Duodenal mucosa (tissue), 2 donors: ENCODE data around the gene LRRC2.
"Not testable (repeated sequence)": the region's sequence is repeated elsewhere in the genome, so short reads cannot be mapped to it uniquely, and the experiment has no call there.

Experiments
- H3K27ac ChIP-seq: one replicate; pipeline ENCODE4 v1.7.0; 2013; ENCODE audit warnings: low read depth, low read length
- H3K27me3 ChIP-seq, 2 donors: one replicate each; pipeline ENCODE4 v1.7.0; 2013; ENCODE audit warnings: low read length in 2 of 2, control low read depth in 1 of 2; ENCODE audit not compliant: insufficient read depth in 2 of 2, control insufficient read depth in 1 of 2
- H3K36me3 ChIP-seq, 2 donors: one replicate each; pipeline ENCODE4 v1.7.0; 2013; ENCODE audit warnings: low read length in 2 of 2, control low read depth in 1 of 2; ENCODE audit not compliant: insufficient read depth in 2 of 2, control insufficient read depth in 1 of 2
- H3K4me1 ChIP-seq, 2 donors: one replicate each; pipeline ENCODE4 v1.7.0; 2013; ENCODE audit warnings: low read length in 2 of 2, control low read depth in 1 of 2; ENCODE audit not compliant: insufficient read depth in 2 of 2, control insufficient read depth in 1 of 2
- H3K4me3 ChIP-seq, 2 donors: one replicate each; pipeline ENCODE4 v1.7.0; 2013; ENCODE audit warnings: low read length in 2 of 2, low read depth in 1 of 2
- H3K9ac ChIP-seq, 2 donors: one replicate each; pipeline ENCODE4 v1.7.0; 2013; ENCODE audit warnings: low read length in 2 of 2, low read depth in 1 of 2
- H3K9me3 ChIP-seq, 2 donors: one replicate each; pipeline ENCODE4 v1.7.0; 2013; ENCODE audit warnings: low read length in 2 of 2, control low read depth in 1 of 2; ENCODE audit not compliant: control insufficient read depth in 1 of 2

The LRRC2 gene

DNA sequence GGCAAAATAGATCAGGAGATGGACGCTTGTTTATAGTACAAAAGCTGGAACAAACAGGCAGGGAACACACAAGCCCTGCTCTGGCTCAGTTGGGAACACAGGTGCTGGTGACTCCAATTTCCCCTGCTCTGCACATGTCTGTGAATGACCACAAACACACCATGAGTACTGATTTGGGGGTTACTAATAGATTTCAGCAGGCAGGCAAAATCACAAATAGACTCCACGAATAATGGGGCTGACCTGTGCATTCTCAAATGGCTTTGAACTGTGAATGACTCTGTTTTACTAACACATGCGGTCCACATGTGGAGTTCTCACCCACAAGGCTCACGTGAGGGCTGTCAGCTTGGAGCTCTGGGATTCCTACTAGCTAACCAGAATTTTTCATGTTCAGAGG lies 64.4 kb downstream of the LRRC2 start:
- H3K4me3 ChIP-seq = no peak overlapping the region
- no peaks in the 10 kb centered on the region for H3K9me3 ChIP-seq
- no peak overlapping the region for H3K27ac ChIP-seq
- no peaks in the 10 kb centered on the region for H3K4me1 ChIP-seq
- no peak overlapping the region for H3K9ac ChIP-seq
- H3K36me3 ChIP-seq = no peaks in the 10 kb centered on the region
- no peaks in the 10 kb centered on the region for H3K27me3 ChIP-seq

DNA sequence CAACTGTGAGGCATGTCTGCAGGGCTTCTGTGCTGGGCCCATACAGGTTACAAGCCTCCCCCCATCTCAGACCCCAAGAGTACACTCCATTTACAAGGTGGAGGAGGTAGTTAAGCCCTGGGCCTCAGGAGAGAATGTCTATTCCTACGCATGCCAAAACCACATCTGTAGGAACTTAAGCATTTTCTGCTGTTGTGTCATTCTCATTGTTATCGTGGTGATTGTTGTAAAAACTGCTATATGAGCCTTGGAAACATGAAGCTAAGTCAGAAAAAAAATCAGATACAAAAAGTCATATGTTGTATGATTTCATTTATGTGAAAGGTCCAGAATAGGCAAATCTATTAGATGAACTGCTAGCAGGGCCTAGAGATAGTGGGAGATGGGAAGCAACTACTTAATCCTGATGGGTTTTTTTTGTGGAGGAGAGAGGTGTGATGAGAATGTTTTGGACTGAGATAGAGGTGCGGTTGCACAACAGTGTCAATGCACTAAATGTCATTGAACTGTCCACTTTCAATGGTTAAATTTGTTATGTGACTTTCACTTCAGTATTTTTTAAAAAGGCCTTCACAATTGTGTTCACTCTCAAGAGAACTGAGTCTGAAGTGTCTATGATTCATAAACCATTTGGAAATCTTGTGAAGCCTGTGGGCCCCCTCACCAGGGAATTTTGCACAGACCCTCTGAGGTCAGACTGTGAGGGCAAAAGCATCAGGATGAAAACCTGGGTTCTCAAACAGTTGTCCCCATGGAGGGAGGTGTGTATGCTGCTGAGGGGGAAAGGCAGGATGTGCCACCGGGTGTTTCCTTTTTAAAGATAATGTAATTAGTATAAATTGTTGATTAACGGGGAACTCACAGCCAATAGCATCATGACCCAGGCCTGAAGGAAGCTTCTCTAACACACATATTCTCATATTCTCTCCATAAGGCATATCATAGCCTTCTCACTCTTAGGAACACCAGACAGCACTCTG lies 65.2 kb downstream of the LRRC2 start:
- no peaks in the 10 kb centered on the region for H3K9me3 ChIP-seq
- H3K27me3 ChIP-seq = no peaks in the 10 kb centered on the region
- H3K4me1 ChIP-seq = no peaks in the 10 kb centered on the region
- no peaks in the 10 kb centered on the region for H3K36me3 ChIP-seq
- H3K4me3 ChIP-seq = no peak overlapping the region
- no peak overlapping the region for H3K27ac ChIP-seq
- no peak overlapping the region for H3K9ac ChIP-seq

DNA sequence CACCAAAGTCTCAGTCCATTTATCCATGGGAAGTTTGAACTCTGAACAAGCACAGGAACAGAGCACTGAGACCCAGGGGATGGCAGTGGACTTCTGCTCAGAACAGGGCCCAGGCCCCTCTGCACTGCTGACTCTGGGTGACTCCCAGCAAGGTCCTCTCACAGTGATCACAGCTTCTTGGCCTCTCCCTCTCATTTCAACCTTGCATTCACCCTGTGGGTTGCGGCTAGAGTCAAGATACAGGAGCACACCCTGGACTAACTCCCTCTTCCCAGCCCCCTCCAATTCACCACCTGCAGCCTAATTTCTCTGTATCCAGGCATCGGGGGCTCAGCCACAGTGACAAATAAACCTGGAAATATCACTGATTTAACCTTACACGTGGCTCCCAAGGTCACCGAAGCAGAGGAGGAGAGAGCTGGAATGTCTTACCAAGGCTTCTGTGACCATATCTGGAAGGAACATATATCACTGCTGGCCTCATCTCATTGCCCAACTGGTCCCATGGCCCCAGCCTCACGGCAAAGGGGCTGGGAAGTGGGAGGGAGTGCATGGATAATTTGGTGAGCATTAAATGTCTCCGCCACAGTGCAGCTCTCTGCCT lies 67.1 kb downstream of the LRRC2 start:
- Histone ChIP-seq H3K27ac (no peak overlapping the region), H3K9ac (no peak overlapping the region), H3K4me1 (no peaks in the 10 kb centered on the region), H3K36me3 (no peaks in the 10 kb centered on the region), H3K9me3 (no peaks in the 10 kb centered on the region), H3K4me3 (no peak overlapping the region), H3K27me3 (no peaks in the 10 kb centered on the region)

DNA sequence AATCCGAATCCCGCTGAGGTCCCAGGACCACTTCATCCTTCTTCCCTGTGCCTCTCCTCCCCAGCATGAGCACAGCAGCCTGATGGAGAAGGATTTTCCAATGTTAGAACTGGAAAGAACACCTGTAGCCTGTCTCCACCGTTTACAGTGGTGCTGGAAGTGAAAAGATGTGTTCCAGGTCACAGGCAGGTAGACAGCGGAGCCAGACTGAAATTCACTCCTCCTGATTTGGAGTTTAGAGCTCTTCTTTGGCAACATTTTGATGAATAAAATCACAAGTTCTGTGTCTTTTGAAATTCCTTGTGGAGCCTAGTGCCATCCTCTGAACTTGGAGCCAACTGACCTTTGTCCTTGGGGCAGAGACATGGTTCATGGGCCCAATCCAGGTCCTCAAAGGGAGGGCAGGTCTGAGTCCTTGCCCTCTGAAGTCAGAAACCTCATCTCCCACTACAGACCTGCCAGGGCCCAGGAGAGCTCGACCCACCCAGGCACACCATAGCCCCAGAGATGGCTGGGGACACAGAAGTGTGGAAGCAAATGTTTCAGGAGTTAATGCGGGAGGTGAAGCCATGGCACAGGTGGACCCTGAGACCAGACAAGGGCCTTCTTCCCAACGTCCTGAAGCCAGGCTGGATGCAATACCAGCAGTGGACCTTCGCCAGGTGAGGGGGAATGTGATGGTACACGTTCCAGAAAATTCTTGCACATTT lies 68.4 kb downstream of the LRRC2 start, which contains the start of gene RTP3:
RTP3 (plus strand) TSS at position 421 of the 710 bp plus-strand sequence; CDS start at position 508, 87 bp downstream.
- Histone ChIP-seq H3K9ac (no peak within 1 kb of the TSS), H3K36me3 (no peaks in the 10 kb centered on the region), H3K9me3 (no peaks in the 10 kb centered on the region), H3K27ac (no peak within 1 kb of the TSS), H3K4me3 (no peak within 1 kb of the TSS), H3K4me1 (no peaks in the 10 kb centered on the region), H3K27me3 (no peaks in the 10 kb centered on the region)

- no peak overlapping the region for H3K9ac ChIP-seq
- no peak overlapping the region for H3K4me3 ChIP-seq
- H3K4me1 ChIP-seq = no peaks in the 10 kb centered on the region
- H3K36me3 ChIP-seq = no peaks in the 10 kb centered on the region
- H3K27me3 ChIP-seq = no peaks in the 10 kb centered on the region
- H3K9me3 ChIP-seq = no peaks in the 10 kb centered on the region
- H3K27ac ChIP-seq = no peak overlapping the region
Measured at GRCh38 chr3:46496746-46497555, 69.2 kb downstream of the LRRC2 start.

- no peak overlapping the region for H3K9ac ChIP-seq
- H3K4me1 ChIP-seq = no peaks in the 10 kb centered on the region
- H3K36me3 ChIP-seq = no peaks in the 10 kb centered on the region
- H3K27ac ChIP-seq = no peak overlapping the region
- no peaks in the 10 kb centered on the region for H3K27me3 ChIP-seq
- H3K4me3 ChIP-seq = no peak overlapping the region
- no peaks in the 10 kb centered on the region for H3K9me3 ChIP-seq
Measured at GRCh38 chr3:46495901-46496456, 70.1 kb downstream of the LRRC2 start.

GRCh38 chr3:46494491-46494890 lies 71.6 kb downstream of the LRRC2 start:
- not testable (repeated sequence) for H3K4me1 ChIP-seq, H3K36me3 ChIP-seq

GRCh38 chr3:46492890-46493547 lies 73.1 kb downstream of the LRRC2 start:
- Histone ChIP-seq H3K9ac (no peak overlapping the region), H3K36me3 (no peaks in the 10 kb centered on the region), H3K27ac (no peak overlapping the region), H3K4me1 (peaks cover 5 to 6% of the 10 kb centered on the region in 2 donors), H3K9me3 (no peaks in the 10 kb centered on the region), H3K27me3 (no peaks in the 10 kb centered on the region), H3K4me3 (no peak overlapping the region)

More at GRCh38 chr3:46494491-46494890, 71.6 kb downstream of the LRRC2 start:
- not testable (repeated sequence) for H3K27ac ChIP-seq, H3K4me3 ChIP-seq, H3K9me3 ChIP-seq, H3K9ac ChIP-seq, H3K27me3 ChIP-seq
